Tibial nerve (tissue), 4 donors: Measurements from ENCODE around the gene RASL10A.

Experiments
- EP300 ChIP-seq, 2 donors: sonication (generic); formaldehyde crosslinking; IDR thresholded peaks; one replicate each; pipeline ENCODE4 v1.6.1; 2017; ENCODE audit warnings: antibody characterized with exemption in 2 of 2, mild to moderate bottlenecking in 1 of 2
- POLR2A ChIP-seq, 2 donors: fragments of 450-650 bp; IDR thresholded peaks; one replicate each; pipeline ENCODE4 v1.6.1; 2017; ENCODE audit warnings: antibody characterized with exemption in 2 of 2, mild to moderate bottlenecking in 2 of 2, moderate library complexity in 2 of 2
- TF ChIP-seq, protein P1 (sequence below), 5 experiments: fragments of 200-600 bp in 3 of 5; fragments of 450-650 bp in 2 of 5; sonication (generic) in 3 of 5; IDR thresholded peaks; one replicate each; pipeline ENCODE4 v1.5.1; 2016 to 2019; ENCODE audit warnings: antibody characterized with exemption in 5 of 5, mild to moderate bottlenecking in 3 of 5, moderate library complexity in 2 of 5

DNA sequence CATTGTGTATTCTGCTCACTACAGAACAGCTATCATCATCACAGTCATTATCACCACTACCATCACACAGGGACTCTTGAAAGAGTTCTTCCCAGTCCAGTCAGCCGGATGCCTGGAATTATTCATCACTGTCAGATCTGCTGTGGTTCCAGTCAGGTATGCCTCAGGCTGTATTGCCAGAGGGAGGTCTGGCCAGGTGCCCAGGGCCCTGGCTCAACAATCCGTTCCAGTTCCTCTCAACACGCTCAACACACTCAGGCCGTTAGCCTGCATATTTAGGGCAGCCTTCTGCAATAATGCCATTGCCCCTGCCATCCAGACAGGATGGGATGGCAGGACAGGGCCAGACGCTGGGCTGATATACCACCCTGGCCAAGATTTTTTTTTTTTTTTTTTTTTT is 28.6 kb upstream of the RASL10A start:
- TF ChIP-seq POLR2A (IDR thresholded peaks at IDR 0.05) (no peak), EP300 (IDR thresholded peaks at IDR 0.05) (no peak)
- TF ChIP-seq, protein P1, sequence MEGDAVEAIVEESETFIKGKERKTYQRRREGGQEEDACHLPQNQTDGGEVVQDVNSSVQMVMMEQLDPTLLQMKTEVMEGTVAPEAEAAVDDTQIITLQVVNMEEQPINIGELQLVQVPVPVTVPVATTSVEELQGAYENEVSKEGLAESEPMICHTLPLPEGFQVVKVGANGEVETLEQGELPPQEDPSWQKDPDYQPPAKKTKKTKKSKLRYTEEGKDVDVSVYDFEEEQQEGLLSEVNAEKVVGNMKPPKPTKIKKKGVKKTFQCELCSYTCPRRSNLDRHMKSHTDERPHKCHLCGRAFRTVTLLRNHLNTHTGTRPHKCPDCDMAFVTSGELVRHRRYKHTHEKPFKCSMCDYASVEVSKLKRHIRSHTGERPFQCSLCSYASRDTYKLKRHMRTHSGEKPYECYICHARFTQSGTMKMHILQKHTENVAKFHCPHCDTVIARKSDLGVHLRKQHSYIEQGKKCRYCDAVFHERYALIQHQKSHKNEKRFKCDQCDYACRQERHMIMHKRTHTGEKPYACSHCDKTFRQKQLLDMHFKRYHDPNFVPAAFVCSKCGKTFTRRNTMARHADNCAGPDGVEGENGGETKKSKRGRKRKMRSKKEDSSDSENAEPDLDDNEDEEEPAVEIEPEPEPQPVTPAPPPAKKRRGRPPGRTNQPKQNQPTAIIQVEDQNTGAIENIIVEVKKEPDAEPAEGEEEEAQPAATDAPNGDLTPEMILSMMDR (IDR thresholded peaks at IDR 0.05): no peak
